HG02588 (cell line): ENCODE results near the gene MAP4K1.
A peak's percentile ranks its signal among the peaks of the same experiment; 100 is the strongest.
"Not testable (repeated sequence)": the region's sequence is repeated elsewhere in the genome, so short reads cannot be mapped to it uniquely, and the experiment has no call there.

Source experiments
- ATAC-seq: cut with Tn5 transposase; IDR thresholded peaks from one replicate; pipeline ENCODE4 v1.9.1; 2021; ENCODE audit warnings: mild to moderate bottlenecking, moderate library complexity; ENCODE audit not compliant: unreplicated experiment

Gene MAP4K1

GRCh38 chr19:38629568-38629967 is 11.8 kb upstream of the MAP4K1 start:
- no peak for ATAC-seq

- ATAC-seq: no peak
These were observed 8.6 kb upstream of the MAP4K1 start for GRCh38 chr19:38626401-38626800.

- no peak for ATAC-seq
These were observed 7.1 kb upstream of the MAP4K1 start for GRCh38 chr19:38624822-38625221.

GRCh38 chr19:38619361-38620174 is 1.8 kb upstream of the MAP4K1 start:
- ATAC-seq: no peak

GRCh38 chr19:38618590-38619360 is 1.0 kb upstream of the MAP4K1 start, which contains the start of gene EIF3K:
TSS of gene EIF3K (plus strand) at chr19:38619188. CDS start at chr19:38619269, 81 bp downstream.
- peak; percentile 56 for ATAC-seq

- no peak for ATAC-seq
These were observed 430 bp downstream of the MAP4K1 start for GRCh38 chr19:38617283-38617763.

GRCh38 chr19:38616265-38616664 is 1.5 kb downstream of the MAP4K1 start:
- no peak for ATAC-seq

GRCh38 chr19:38615007-38615581 is 2.7 kb downstream of the MAP4K1 start:
- no peak for ATAC-seq

- ATAC-seq: no peak
These were observed 3.5 kb downstream of the MAP4K1 start for GRCh38 chr19:38614289-38614688.

GRCh38 chr19:38606131-38606530 is 11.6 kb downstream of the MAP4K1 start:
- ATAC-seq: no peak

- not testable (repeated sequence) for ATAC-seq
These were observed 14.9 kb downstream of the MAP4K1 start for GRCh38 chr19:38602856-38603255.

- ATAC-seq: no peak
These were observed 18.0 kb downstream of the MAP4K1 start for GRCh38 chr19:38599722-38600121.

GRCh38 chr19:38597075-38597474 is 20.7 kb downstream of the MAP4K1 start:
- ATAC-seq: no peak

GRCh38 chr19:38596057-38596981 is 21.4 kb downstream of the MAP4K1 start:
- ATAC-seq: no peak

- ATAC-seq: no peak
These were observed 24.8 kb downstream of the MAP4K1 start for GRCh38 chr19:38592940-38593339.

GRCh38 chr19:38588041-38588440 is 29.7 kb downstream of the MAP4K1 start:
- ATAC-seq: no peak

GRCh38 chr19:38587562-38587961 is 30.2 kb downstream of the MAP4K1 start:
- ATAC-seq: no peak

GRCh38 chr19:38583985-38584305 is 33.8 kb downstream of the MAP4K1 start:
- no peak for ATAC-seq

- ATAC-seq: peak; percentile 75
These were observed 34.4 kb downstream of the MAP4K1 start for GRCh38 chr19:38583219-38583984.

GRCh38 chr19:38580080-38580479 is 37.7 kb downstream of the MAP4K1 start:
- no peak for ATAC-seq
